Cardiac atrium fibroblast (primary cell): ENCODE measurements around the gene GRAPL. TPM values are rescaled to one million over a fixed set of nuclear protein-coding genes. Genes with fewer than 3 reads are reported as not detected.

Experiments used
- total RNA-seq: library from RNA; depleted of rRNA; stranded (reverse); fragments of >200 nt; gene quantifications from 2 replicates; pipeline ENCODE4 v1.2.3, GENCODE V29; 2015

GRAPL gene
- 1.9 TPM in 1 of 2 replicates, not detected in the other for total RNA-seq

GRCh38 chr17:19127148-19127980 lies at the start of gene GRAPL:
GRAPL (plus strand) TSS chr17:19127589; CDS start chr17:19127620, 31 bp downstream.

Other genes with a start within 250 kb of the GRAPL start
- gene SLC5A10, start 175.4 kb upstream of the GRAPL start, total RNA-seq = not detected in 2 replicates
- gene FAM83G, start 122.8 kb upstream of the GRAPL start, total RNA-seq = 9.7 and 19.8 TPM in 2 replicates
- gene GRAP, start 80.6 kb upstream of the GRAPL start, total RNA-seq = 0.72 and 2.9 TPM in 2 replicates
- gene EPN2, start 109.8 kb downstream of the GRAPL start, total RNA-seq = 15.5 and 20.7 TPM in 2 replicates
- 15.0 and 23.3 TPM in 2 replicates for gene B9D1, start 235.1 kb downstream of the GRAPL start, total RNA-seq